ENCODE measurements around the gene RALGAPA2.

RALGAPA2 gene

DNA sequence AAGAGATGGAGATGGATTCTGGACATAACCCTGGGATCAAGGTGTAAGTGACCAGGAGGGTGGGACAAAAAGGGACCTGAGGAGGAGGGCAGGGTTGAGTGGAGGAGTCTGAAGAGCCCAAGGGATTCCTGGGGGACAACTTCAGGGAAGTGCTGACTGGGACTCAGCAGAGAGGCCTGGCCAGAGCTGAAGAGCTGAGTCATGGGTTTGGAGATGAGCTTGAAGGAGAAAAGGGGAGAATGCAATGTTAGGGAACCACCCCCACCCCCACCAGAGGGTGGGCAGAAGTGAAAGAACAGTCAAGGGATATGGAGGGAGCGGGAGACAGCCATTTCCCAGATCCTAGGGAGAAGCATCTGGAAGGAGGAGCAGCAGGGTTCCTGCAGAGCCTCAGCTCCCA, 289.3 kb downstream of the RALGAPA2 start:
- H3K9me3 Mint-ChIP-seq: no peaks in the 10 kb centered on the region
- H3K27me3 Mint-ChIP-seq: no peaks in the 10 kb centered on the region
- H3K36me3 Mint-ChIP-seq: peaks cover 40% of the 10 kb centered on the region
- H3K27ac Mint-ChIP-seq: no peak overlapping the region
- peaks cover 24% of the 10 kb centered on the region for H3K4me1 Mint-ChIP-seq
- ATAC-seq: no peak
- no peak overlapping the region for H3K4me3 Mint-ChIP-seq

DNA sequence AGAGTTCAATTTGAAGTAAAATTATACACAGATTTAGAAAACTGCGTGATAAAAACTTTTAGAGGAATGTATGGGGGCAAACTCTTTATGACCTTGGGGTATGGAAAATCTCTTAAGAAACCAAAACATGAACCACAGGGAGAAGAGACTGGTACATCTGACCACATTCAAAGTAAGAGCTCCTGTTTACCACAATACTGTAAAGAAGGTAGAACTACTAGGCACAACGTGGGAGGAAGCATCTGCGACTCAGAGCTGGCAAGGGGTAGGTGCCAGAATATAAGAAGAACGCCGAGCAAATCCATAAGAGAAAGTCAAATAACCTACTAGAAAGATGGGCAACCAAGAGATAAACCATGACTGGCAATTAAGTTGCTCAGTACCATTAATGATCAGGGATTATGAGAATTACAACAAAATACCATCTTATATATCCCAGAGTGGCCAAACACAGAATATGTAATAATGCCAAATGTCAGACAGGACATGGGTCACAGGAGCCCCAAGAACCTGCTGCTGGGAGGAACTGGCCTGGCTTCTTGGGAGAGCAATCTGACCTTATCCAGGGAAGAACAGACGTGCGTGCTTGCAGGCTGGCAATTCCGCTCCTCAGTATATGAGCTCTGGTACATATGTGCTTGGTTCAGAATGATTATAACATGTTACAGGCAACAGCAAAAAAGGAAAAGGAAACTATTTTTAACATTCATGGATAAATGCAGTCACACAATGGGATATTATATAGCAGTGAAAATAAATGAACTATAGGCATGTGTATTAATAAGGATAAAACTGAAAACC, 294.4 kb downstream of the RALGAPA2 start:
- no peak overlapping the region for H3K27ac Mint-ChIP-seq
- no peaks in the 10 kb centered on the region for H3K27me3 Mint-ChIP-seq
- H3K4me1 Mint-ChIP-seq: peaks cover 17% of the 10 kb centered on the region
- H3K9me3 Mint-ChIP-seq: no peaks in the 10 kb centered on the region
- H3K36me3 Mint-ChIP-seq: peaks cover 49% of the 10 kb centered on the region
- ATAC-seq: no peak
- H3K4me3 Mint-ChIP-seq: no peak overlapping the region

DNA sequence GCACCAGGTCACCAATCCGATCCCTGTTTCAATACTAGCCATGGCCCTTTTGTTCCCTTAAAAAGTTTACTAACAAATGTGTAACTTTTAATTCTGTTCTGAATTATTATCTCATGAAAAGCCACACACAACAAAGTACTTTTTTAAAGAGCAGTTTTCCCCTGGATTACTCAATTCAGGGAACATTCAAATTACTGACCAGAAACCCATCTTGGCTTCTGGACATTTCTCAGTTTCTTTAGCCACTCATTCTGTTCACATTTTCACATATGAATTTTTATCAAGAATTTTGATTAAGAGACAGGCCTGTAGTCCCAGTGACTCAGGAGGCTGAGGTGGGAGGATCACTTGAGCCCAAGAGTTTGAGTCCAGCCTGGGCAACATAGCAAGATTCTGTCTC, 297.1 kb downstream of the RALGAPA2 start:
- H3K4me3 Mint-ChIP-seq: no peak overlapping the region
- peaks cover 24% of the 10 kb centered on the region for H3K4me1 Mint-ChIP-seq
- peak overlapping the region; percentile 3 for H3K27ac Mint-ChIP-seq
- no peak for ATAC-seq
- H3K9me3 Mint-ChIP-seq: no peaks in the 10 kb centered on the region
- no peaks in the 10 kb centered on the region for H3K27me3 Mint-ChIP-seq
- H3K36me3 Mint-ChIP-seq: peaks cover 34% of the 10 kb centered on the region

DNA sequence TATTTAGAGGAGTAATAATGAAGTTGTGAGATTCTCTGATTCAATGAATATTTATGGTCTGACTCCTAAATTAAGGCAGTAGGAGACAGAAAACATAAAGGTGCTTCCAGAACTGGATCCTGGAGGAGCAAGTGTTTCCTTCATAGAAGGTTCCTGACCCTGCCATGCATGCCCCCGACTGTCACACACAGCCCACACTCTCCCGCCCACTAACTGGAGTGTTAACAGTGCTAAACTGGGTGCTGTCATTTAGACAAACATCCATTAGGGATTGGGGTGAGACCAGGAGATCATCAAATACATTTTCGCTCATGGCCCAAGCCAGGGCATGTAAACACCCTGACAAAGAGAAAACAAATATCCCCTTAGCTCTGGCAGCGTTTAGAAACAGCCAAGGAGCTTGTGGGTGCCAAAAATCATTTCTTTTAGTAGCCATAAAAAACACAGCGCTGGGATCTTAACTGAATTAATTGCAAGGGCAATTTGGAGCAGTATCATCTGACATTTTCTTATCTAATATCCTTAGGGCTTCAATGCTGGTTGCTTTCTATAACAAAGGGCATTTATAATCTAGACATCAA, 297.7 kb downstream of the RALGAPA2 start:
- Mint-ChIP-seq H3K4me3 (no peak overlapping the region), H3K9me3 (no peaks in the 10 kb centered on the region), H3K27me3 (no peaks in the 10 kb centered on the region), H3K4me1 (peaks cover 24% of the 10 kb centered on the region), H3K27ac (peak overlapping the region; percentile 3), H3K36me3 (peaks cover 29% of the 10 kb centered on the region)
- no peak for ATAC-seq

DNA sequence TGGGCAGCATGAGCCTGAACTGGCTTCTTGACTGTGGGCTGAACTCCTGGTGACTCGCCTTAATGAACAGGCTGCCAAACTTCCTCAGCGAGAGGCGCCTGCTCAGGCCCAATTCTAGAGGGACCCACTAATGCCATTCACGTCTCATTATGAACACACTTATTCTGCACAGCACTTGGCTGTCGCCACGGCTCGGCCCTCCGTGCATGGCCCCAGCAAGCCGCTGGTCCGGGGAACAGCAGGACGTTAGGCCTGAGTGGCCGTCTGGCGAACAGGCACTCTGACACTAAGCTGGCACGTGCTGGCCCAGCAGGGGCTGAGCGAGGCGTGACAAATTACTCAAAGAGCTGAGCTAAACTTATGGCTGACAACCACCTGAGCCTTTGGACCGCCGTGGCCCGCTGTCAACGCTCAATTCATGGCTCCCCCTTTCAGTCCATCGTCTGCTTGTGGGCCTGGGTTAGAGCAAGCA, 298.6 kb downstream of the RALGAPA2 start:
- Mint-ChIP-seq H3K27me3 (no peaks in the 10 kb centered on the region), H3K27ac (peak overlapping the region; percentile 88), H3K4me3 (no peak overlapping the region), H3K4me1 (peaks cover 24% of the 10 kb centered on the region), H3K36me3 (peaks cover 27% of the 10 kb centered on the region), H3K9me3 (no peaks in the 10 kb centered on the region)
- no peak for ATAC-seq

DNA sequence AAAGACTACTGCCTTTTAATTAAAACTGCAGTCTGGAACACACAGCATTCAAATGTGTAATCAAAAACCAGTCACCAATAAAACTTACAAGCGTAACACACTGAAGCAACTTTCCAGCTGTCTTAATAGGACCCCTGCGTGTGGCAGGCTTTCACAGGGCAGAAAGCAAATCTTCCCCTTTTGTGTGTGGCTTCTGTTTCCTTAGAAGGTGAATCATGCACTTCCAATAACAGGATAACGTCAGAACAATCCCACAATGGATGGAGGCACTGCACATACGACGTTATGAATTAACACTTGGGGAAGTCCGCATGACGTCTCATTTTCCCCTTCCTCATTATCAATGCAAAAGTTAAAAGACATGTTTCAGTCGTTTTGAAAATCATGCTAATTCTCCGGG, 299.7 kb downstream of the RALGAPA2 start:
- ATAC-seq: peak; percentile 84
- Mint-ChIP-seq H3K36me3 (peaks cover 19% of the 10 kb centered on the region), H3K4me1 (peaks cover 17% of the 10 kb centered on the region), H3K9me3 (no peaks in the 10 kb centered on the region), H3K27me3 (no peaks in the 10 kb centered on the region), H3K4me3 (no peak overlapping the region), H3K27ac (peak overlapping the region; percentile 88)

DNA sequence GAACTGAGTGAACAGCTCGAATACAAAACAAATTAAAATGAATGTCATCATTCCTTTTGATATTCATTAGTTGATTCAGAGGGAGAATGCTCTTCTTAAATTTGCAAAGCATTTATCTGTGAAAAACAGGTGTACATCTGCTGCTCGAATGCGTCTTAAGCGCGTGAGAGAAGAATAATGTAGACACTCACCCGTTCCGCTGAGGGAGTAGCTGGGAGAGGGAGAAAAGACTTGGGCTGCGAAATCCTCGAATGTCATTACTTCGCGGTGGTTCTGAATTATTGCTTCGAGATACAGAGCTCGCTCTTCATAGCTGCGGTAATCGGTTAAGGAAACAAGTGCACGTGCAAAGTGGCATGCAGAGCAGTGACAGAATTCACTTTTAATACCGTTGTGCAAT, 300.6 kb downstream of the RALGAPA2 start:
- Mint-ChIP-seq H3K27ac (peak overlapping the region; percentile 88), H3K27me3 (no peaks in the 10 kb centered on the region), H3K9me3 (no peaks in the 10 kb centered on the region), H3K36me3 (peaks cover 15% of the 10 kb centered on the region), H3K4me1 (peaks cover 12% of the 10 kb centered on the region), H3K4me3 (no peak overlapping the region)
- ATAC-seq: no peak

DNA sequence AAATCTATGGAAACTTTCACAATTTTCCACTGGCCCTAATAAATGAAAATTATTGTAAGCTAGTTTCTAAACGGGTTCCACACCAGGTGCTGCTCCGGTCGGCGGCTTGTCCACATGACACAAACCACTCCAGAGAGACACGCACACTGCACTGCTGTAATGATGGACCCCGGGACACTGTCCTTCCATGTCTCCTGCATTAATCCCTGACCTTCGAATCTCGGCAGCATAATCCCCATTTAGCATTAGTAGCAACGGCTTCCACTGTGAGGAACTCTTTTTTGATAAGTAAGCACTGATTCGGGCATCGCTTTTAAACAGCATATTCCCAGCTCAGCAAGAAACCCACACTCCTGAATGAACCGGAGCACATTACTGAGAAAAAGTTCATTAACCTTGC, 301.0 kb downstream of the RALGAPA2 start:
- Mint-ChIP-seq H3K9me3 (no peaks in the 10 kb centered on the region), H3K27ac (no peak overlapping the region), H3K4me1 (peaks cover 12% of the 10 kb centered on the region), H3K4me3 (no peak overlapping the region), H3K36me3 (peaks cover 14% of the 10 kb centered on the region), H3K27me3 (no peaks in the 10 kb centered on the region)
- no peak for ATAC-seq

DNA sequence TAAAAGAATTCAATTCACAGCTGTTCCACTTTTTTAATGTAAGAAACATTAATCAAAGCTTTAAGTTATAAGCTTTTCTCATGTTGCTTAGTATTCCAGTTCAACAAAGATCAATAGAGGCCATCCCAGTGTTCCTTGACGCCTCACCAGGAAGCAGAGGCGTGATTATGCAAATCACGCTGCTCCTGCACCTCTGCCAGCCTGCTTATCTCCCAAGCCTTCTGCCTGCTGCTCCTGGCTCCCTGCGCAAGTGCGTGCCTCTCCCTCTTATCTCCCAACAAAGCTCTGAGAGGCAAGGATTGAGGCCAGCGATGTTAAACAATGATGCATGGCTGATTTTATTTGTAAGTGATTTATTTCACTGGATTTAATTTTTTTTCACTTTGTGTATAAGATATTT, 301.8 kb downstream of the RALGAPA2 start:
- Mint-ChIP-seq H3K4me3 (no peak overlapping the region), H3K36me3 (peaks cover 14% of the 10 kb centered on the region), H3K27ac (no peak overlapping the region), H3K9me3 (no peaks in the 10 kb centered on the region), H3K27me3 (no peaks in the 10 kb centered on the region), H3K4me1 (peaks cover 12% of the 10 kb centered on the region)
- ATAC-seq: no peak

DNA sequence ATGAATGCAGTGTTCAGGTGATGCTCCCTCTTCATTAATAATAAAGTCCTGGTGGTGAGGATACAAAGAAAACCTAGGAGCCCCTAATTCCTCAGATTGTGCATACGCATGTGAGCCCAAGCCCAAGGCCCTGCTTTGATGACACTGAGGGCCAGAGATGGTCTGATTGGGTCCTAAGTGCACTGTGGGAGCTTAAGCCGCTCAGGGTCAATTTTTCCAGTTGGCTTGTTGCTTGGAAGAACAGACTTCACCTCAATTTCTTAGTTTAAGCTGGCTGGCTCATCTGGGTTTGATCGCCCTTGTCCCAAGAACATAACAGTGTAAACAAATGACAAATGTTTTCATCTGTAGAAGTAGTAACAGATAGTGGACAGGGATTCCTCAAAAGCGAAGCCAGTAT, 303.1 kb downstream of the RALGAPA2 start:
- Mint-ChIP-seq H3K9me3 (no peaks in the 10 kb centered on the region), H3K27me3 (no peaks in the 10 kb centered on the region), H3K27ac (no peak overlapping the region), H3K36me3 (peaks cover 14% of the 10 kb centered on the region), H3K4me3 (no peak overlapping the region), H3K4me1 (peaks cover 12% of the 10 kb centered on the region)
- no peak for ATAC-seq

DNA sequence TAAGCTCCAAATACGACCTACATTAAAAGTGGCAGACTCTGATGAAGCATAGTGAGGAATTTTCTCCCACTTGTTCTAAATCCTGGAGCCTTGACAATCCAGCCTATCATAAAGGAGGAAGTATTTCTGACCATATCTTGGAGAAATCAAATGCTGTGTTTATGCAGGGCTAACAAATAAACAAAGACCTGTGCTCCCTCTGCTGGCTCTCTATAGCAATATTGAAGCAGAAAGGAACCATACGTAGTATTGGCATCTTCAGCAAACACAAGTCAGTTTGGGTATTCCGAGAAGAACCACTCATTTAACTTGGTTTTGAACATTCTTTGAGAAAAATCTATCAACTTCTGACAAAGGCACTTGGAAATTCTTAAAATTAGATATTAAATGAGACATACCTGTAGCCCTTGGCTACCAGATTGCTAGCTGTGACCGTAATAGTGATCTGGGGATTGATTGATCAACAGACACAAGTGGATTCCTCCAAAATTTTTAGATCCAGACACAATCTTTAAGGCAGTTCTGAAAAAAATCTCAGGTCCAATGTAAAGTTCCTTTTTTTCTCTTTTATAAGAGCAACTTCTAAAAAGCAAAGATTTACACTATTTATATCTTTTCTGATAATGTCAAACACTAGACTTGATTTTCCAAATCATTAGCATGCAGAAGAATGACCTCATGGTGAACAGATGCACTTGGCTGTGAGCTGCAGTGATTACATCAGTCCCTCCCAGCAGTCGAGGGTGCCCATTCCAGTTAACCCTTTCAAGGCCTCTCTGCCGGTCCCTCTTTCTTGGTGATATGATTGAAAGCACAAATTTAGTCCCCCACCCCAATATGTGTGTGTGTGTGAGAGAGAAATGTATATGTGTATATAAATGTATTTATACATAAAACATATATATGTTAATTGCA, 304.3 kb downstream of the RALGAPA2 start:
- H3K27ac Mint-ChIP-seq: no peak overlapping the region
- H3K36me3 Mint-ChIP-seq: peaks cover 15% of the 10 kb centered on the region
- H3K4me3 Mint-ChIP-seq: no peak overlapping the region
- ATAC-seq: no peak
- no peaks in the 10 kb centered on the region for H3K27me3 Mint-ChIP-seq
- peaks cover 8% of the 10 kb centered on the region for H3K4me1 Mint-ChIP-seq
- H3K9me3 Mint-ChIP-seq: no peaks in the 10 kb centered on the region

DNA sequence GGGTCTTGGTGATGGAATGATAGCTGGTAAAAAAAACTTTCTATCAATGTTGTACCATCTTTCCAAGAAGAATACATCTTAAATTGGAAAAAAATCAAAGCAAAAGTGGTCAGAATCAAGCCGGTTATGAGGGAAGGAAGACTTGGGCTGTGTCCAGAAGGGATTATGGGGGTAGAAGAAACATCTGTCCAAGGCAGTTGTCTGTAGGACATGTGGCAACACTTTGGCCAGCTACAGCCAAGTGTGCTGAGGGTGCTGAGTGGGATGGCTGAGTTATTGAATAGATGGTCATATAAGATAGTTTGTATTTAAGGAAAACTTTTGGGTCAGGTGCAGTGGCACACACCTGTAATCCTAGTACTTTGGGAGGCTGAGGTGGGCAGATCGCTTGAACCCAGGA, 306.1 kb downstream of the RALGAPA2 start:
- no peaks in the 10 kb centered on the region for H3K4me1 Mint-ChIP-seq
- ATAC-seq: no peak
- peaks cover 12% of the 10 kb centered on the region for H3K36me3 Mint-ChIP-seq
- no peaks in the 10 kb centered on the region for H3K27me3 Mint-ChIP-seq
- no peaks in the 10 kb centered on the region for H3K9me3 Mint-ChIP-seq
- no peak overlapping the region for H3K27ac Mint-ChIP-seq
- H3K4me3 Mint-ChIP-seq: no peak overlapping the region

DNA sequence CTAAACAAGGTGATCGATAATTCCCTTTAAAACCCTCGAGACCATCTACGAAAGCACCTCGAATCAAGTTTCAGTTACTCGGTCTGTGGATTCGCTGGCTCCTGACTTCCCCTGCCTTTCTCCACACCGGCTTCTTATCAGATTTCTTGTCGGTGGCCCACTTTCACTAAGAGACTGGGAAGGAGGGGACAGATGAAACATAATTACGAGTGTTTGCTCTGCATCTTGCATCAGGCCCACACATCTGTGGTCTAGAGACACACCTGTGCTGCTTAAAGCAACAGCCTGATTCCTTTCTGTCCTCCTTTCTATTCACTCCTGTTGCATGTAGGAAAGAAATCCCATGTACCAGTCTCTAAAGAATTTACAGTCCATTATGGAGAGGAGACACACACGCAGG, 306.8 kb downstream of the RALGAPA2 start:
- Mint-ChIP-seq H3K9me3 (no peaks in the 10 kb centered on the region), H3K4me3 (no peak overlapping the region), H3K27ac (no peak overlapping the region), H3K27me3 (no peaks in the 10 kb centered on the region), H3K4me1 (no peaks in the 10 kb centered on the region), H3K36me3 (peaks cover 12% of the 10 kb centered on the region)
- ATAC-seq: no peak

DNA sequence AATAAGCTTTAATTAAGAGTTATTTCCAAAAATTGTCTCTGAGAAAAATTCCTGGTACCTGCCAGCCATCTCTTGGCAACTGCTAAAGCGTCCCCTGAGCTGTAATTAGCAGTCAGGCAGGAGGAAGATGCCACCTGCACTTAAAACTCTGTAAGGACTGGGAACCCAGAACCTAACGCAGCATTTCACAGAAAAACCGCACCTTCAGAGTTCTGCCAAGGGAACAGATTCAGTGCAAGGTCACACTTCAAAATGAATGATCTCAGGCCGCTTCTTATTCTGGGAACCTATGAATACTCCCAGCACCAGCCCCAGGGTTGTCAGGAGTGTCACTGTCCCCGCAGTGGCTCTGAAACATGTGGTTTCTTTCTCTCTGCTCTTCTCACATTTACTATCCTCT, 307.8 kb downstream of the RALGAPA2 start:
- Mint-ChIP-seq H3K9me3 (no peaks in the 10 kb centered on the region), H3K4me1 (no peaks in the 10 kb centered on the region), H3K27ac (no peak overlapping the region), H3K36me3 (peaks cover 18% of the 10 kb centered on the region), H3K4me3 (no peak overlapping the region), H3K27me3 (no peaks in the 10 kb centered on the region)
- ATAC-seq: no peak

DNA sequence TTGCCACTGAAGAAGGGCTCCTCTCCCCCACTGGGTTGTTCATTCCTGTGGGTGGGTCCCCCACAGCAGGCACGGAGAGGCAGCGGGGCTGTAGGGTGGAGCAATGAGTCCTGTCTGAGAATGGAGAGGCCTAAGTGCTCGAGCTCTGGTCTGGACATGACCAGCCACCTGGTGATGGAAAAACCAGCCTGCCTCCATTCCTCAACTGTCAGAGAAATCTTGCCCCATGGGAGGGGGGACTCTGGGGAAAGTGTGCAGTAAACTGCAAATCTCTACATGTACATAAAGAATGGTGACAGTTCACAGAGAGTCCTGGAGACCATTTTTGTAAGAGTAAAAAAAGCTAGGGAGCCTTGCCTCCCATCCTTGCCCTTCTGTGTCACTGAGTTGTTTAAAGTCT, 310.5 kb downstream of the RALGAPA2 start:
- Mint-ChIP-seq H3K36me3 (peaks cover 25% of the 10 kb centered on the region), H3K9me3 (no peaks in the 10 kb centered on the region), H3K4me1 (no peaks in the 10 kb centered on the region), H3K27ac (no peak overlapping the region), H3K27me3 (no peaks in the 10 kb centered on the region), H3K4me3 (no peak overlapping the region)
- no peak for ATAC-seq
